Chondrocyte (in vitro differentiated cells): ENCODE measurements around the gene PRRT2. TPM values are rescaled to one million over a fixed set of nuclear protein-coding genes. Genes with fewer than 3 reads are reported as not detected.

Source experiments
- DNase-seq: peaks from one replicate; pipeline ENCODE4 v3.0.0; 2021; ENCODE audit warnings: mixed read lengths, low spot score
- H3K27ac Mint-ChIP-seq: one replicate; pipeline ENCODE4 v1.8.0; 2021; ENCODE audit warnings: mild to moderate bottlenecking, moderate library complexity, mixed read lengths; ENCODE audit not compliant: unreplicated experiment
- H3K27me3 Mint-ChIP-seq: 2 replicates; pipeline ENCODE4 v1.8.0; 2021; ENCODE audit warnings: low read depth, mixed read lengths
- H3K36me3 Mint-ChIP-seq: 2 replicates; pipeline ENCODE4 v1.8.0; 2021; ENCODE audit warnings: low read depth, mixed read lengths
- H3K4me1 Mint-ChIP-seq: 2 replicates; pipeline ENCODE4 v1.8.0; 2021; ENCODE audit warnings: low read depth, mild to moderate bottlenecking, mixed read lengths
- H3K4me3 Mint-ChIP-seq: one replicate; pipeline ENCODE4 v1.8.0; 2021; ENCODE audit warnings: mild to moderate bottlenecking, moderate library complexity, mixed read lengths; ENCODE audit not compliant: unreplicated experiment
- H3K9me3 Mint-ChIP-seq: 2 replicates; pipeline ENCODE4 v1.8.0; 2021; ENCODE audit warnings: low read depth, mixed read lengths
- total RNA-seq: library from RNA; stranded (reverse); gene quantifications from 3 replicates; pipeline ENCODE4 v1.2.1, GENCODE V29; 2021
- TF ChIP-seq, protein P1 (sequence below): fragments of 200-600 bp; sonication (generic); IDR thresholded peaks from 2 replicates; pipeline ENCODE4 v1.5.0; 2021; ENCODE audit warnings: antibody characterized with exemption, mild to moderate bottlenecking, moderate library complexity

PRRT2 gene
- total RNA-seq, 1 donor from 2014 or later: 5.2 TPM

DNA sequence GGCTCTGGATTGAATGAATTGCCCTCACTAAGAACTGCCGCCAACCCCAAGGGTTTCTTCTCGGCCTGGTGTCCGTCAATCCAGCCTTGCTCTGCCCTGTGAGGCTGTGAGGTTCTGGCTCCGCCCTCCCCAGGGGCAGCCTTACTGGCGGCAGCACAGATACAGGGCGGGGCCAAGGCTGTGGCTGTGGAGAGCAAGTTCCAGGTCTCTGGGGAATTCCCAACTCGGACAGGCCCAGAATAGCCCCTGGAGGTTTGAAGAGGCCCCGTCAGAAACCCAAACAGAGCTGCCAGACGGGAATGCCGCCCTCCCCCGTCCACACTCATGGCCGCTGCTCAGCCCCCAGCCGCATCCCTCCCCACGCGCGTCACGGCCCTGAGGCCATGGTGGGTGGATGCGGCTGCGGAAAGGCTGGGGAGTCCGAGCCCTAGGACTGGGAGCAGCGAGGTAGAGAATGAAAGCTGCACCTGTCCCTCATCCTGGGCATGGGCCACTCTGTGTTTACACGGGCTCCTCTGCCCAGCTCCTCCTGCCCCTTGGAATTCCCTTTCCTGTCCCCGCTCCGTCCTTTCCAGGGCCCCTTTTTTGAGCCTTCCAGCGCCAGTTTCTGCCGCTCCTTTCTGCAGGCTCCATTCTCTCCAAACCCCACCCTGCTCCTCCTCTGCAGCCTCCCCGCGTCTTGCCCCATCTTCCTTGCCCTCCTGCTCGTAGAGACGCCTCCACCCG, 660 bp upstream of the PRRT2 start:
- DNase-seq: peak; percentile 99
- H3K36me3 Mint-ChIP-seq: peaks cover 9% of the 10 kb centered on the region
- TF ChIP-seq, protein P1, sequence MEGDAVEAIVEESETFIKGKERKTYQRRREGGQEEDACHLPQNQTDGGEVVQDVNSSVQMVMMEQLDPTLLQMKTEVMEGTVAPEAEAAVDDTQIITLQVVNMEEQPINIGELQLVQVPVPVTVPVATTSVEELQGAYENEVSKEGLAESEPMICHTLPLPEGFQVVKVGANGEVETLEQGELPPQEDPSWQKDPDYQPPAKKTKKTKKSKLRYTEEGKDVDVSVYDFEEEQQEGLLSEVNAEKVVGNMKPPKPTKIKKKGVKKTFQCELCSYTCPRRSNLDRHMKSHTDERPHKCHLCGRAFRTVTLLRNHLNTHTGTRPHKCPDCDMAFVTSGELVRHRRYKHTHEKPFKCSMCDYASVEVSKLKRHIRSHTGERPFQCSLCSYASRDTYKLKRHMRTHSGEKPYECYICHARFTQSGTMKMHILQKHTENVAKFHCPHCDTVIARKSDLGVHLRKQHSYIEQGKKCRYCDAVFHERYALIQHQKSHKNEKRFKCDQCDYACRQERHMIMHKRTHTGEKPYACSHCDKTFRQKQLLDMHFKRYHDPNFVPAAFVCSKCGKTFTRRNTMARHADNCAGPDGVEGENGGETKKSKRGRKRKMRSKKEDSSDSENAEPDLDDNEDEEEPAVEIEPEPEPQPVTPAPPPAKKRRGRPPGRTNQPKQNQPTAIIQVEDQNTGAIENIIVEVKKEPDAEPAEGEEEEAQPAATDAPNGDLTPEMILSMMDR: no peak
- peak overlapping the region; percentile 82 for H3K4me3 Mint-ChIP-seq
- H3K9me3 Mint-ChIP-seq: no peaks in the 10 kb centered on the region
- no peaks in the 10 kb centered on the region for H3K27me3 Mint-ChIP-seq
- H3K27ac Mint-ChIP-seq: peak overlapping the region; percentile 97
- H3K4me1 Mint-ChIP-seq: peaks cover 66% of the 10 kb centered on the region

DNA sequence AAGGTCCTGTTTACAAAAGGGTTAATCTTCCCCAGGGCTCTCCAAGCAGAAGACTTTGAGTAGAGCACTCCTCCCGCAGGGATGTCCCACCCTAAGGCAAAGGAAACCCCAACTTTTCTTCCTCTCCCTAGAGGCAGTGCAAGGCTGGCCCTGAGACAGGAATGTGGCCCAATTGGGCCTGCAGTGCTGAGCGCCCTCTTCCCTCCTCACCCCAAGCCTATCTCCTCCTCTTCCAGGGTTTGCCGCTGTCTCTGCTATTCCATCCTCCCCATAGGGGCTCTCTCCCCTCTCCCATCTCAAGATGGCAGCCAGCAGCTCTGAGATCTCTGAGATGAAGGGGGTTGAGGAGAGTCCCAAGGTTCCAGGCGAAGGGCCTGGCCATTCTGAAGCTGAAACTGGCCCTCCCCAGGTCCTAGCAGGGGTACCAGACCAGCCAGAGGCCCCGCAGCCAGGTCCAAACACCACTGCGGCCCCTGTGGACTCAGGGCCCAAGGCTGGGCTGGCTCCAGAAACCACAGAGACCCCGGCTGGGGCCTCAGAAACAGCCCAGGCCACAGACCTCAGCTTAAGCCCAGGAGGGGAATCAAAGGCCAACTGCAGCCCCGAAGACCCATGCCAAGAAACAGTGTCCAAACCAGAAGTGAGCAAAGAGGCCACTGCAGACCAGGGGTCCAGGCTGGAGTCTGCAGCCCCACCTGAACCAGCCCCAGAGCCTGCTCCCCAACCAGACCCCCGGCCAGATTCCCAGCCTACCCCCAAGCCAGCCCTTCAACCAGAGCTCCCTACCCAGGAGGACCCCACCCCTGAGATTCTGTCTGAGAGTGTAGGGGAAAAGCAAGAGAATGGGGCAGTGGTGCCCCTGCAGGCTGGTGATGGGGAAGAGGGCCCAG, 1.0 kb downstream of the PRRT2 start:
- TF ChIP-seq, protein P1: no peak
- Mint-ChIP-seq H3K27me3 (no peaks in the 10 kb centered on the region), H3K9me3 (no peaks in the 10 kb centered on the region), H3K27ac (peak overlapping the region; percentile 97), H3K4me1 (peaks cover 73% of the 10 kb centered on the region), H3K4me3 (peak overlapping the region; percentile 82), H3K36me3 (peaks cover 9% of the 10 kb centered on the region)
- DNase-seq: no peak

DNA sequence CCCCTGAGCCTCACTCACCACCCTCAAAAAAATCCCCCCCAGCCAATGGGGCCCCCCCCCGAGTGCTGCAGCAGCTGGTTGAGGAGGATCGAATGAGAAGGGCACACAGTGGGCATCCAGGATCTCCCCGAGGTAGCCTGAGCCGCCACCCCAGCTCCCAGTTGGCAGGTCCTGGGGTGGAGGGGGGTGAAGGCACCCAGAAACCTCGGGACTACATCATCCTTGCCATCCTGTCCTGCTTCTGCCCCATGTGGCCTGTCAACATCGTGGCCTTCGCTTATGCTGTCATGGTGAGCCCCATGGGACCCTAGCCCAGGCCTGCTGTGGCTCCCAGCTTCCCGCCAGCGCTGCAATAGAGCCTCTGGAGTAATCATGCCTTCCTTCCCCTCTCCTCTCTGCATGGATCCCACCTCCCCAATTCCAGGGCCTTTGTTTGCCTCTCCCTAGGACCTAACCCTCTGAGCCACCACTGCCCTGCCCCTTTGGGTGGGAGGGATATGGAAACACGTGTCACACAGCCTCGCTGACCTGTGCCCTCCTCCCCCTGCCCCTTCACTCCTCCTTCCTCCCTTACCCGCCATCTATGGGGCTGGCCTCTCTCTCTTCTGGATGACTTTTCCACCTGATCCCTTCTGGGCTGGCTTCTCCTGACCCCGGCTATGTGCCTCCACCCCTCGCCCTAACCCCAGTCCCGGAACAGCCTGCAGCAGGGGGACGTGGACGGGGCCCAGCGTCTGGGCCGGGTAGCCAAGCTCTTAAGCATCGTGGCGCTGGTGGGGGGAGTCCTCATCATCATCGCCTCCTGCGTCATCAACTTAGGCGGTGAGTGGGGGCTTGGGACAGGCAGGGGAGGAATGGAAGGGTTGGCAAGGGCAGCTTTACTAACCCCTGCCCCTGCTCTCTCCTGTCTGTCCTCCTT, 1.9 kb downstream of the PRRT2 start:
- DNase-seq: no peak
- Mint-ChIP-seq H3K4me3 (no peak overlapping the region), H3K9me3 (no peaks in the 10 kb centered on the region), H3K36me3 (peaks cover 8% of the 10 kb centered on the region), H3K27ac (peak overlapping the region; percentile 49), H3K4me1 (peaks cover 68% of the 10 kb centered on the region), H3K27me3 (no peaks in the 10 kb centered on the region)
- TF ChIP-seq, protein P1: no peak

DNA sequence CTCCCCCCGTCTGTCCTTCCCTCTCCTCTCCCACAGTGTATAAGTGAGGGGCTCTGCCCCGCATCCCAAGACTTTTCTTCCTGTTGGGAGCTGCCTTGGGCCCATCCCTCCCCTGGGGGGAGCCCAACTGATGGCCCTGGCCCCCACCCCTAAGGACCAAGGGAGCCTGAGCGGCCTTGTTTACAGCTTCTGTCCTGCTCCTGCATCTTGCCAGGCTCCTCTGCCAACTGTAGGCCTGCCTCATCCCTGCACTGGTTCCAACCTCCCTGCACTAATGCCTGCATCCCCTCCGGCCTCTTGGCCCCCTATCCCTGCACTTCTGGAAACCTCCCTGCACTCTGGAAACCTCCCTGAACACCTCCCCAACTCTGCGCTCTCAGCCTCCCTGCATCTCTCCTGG, 2.6 kb downstream of the PRRT2 start:
- no peak for DNase-seq
- Mint-ChIP-seq H3K9me3 (no peaks in the 10 kb centered on the region), H3K4me3 (peak overlapping the region; percentile 88), H3K4me1 (peaks cover 71% of the 10 kb centered on the region), H3K27me3 (no peaks in the 10 kb centered on the region), H3K36me3 (peaks cover 13% of the 10 kb centered on the region), H3K27ac (peak overlapping the region; percentile 95)
- TF ChIP-seq, protein P1: no peak
